Measurements from ENCODE around the gene PSMC6.

DNA sequence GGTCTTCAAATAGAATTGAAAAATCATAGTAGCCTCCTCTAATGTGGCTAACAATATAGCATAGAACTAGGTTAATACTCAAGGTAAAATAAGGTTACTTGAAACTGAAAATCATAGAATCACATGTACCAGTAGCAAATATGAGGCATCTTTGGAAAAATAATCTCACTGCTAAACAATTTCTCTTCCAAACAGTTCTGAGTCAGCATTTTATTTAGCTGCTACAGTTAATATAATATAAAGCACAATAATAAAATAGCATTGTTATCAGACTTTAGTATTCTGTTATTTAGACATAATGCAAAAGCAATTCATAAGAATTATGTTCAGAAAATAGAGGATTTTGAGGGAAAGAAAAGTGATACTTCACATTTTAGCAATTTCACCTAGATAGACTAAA lies 46.7 kb upstream of the PSMC6 start:
- TF ChIP-seq, protein P1, sequence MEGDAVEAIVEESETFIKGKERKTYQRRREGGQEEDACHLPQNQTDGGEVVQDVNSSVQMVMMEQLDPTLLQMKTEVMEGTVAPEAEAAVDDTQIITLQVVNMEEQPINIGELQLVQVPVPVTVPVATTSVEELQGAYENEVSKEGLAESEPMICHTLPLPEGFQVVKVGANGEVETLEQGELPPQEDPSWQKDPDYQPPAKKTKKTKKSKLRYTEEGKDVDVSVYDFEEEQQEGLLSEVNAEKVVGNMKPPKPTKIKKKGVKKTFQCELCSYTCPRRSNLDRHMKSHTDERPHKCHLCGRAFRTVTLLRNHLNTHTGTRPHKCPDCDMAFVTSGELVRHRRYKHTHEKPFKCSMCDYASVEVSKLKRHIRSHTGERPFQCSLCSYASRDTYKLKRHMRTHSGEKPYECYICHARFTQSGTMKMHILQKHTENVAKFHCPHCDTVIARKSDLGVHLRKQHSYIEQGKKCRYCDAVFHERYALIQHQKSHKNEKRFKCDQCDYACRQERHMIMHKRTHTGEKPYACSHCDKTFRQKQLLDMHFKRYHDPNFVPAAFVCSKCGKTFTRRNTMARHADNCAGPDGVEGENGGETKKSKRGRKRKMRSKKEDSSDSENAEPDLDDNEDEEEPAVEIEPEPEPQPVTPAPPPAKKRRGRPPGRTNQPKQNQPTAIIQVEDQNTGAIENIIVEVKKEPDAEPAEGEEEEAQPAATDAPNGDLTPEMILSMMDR (IDR thresholded peaks at IDR 0.05), result no peak
- TF ChIP-seq EP300 (IDR thresholded peaks at IDR 0.05), result no peak

Measured in gastroesophageal sphincter (tissue), 3 donors.